Activated B cell treated with CpG ODN at 0.5 μM for 24 hours (primary cell): ENCODE measurements around the gene BCL10. TPM values are rescaled to one million over a fixed set of nuclear protein-coding genes. Genes with fewer than 3 reads are reported as not detected.

Source experiments
- ATAC-seq: fragments of 200-7000 bp; cut with Tn5 transposase; one replicate; pipeline ENCODE4 v1.10.0; 2021; ENCODE audit warnings: low read depth, mild to moderate bottlenecking, moderate library complexity
- CTCF ChIA-PET: fragments of 350-600 bp; sonication (Branson Sonifier 250); formaldehyde crosslinking; loops from one replicate; lab custom pipeline; 2021; ENCODE audit warnings: antibody characterized with exemption; lab: Charles Lee
- POLR2A ChIA-PET: fragments of 350-600 bp; sonication (Branson Sonifier 250); formaldehyde crosslinking; loops from one replicate; lab custom pipeline; 2021; ENCODE audit warnings: antibody characterized with exemption; lab: Charles Lee
- DNase-seq: peaks from one replicate; pipeline ENCODE4 v3.0.0; 2022
- H3K27ac Mint-ChIP-seq: one replicate; pipeline ENCODE4 v1.8.0; 2020; ENCODE audit warnings: mixed read lengths
- H3K27me3 Mint-ChIP-seq: one replicate; pipeline ENCODE4 v1.8.0; 2021; ENCODE audit warnings: mixed read lengths
- H3K36me3 Mint-ChIP-seq: one replicate; pipeline ENCODE4 v1.8.0; 2021; ENCODE audit warnings: low read depth, mixed read lengths
- H3K4me1 Mint-ChIP-seq: one replicate; pipeline ENCODE4 v1.8.0; 2021; ENCODE audit warnings: mixed read lengths
- H3K4me3 Mint-ChIP-seq: one replicate; pipeline ENCODE4 v1.8.0; 2020; ENCODE audit warnings: mild to moderate bottlenecking, mixed read lengths
- H3K9me3 Mint-ChIP-seq: one replicate; pipeline ENCODE4 v1.8.0; 2020; ENCODE audit warnings: mixed read lengths
- intact Hi-C: fragments of 100-400 bp; cut with micrococcal nuclease; formaldehyde crosslinking; loops from one replicate; pipeline ENCODE4 v1.15.1; 2024
- total RNA-seq: library from RNA; stranded (reverse); gene quantifications from 2 replicates; pipeline ENCODE4 v1.2.3, GENCODE V29; 2022
- TF ChIP-seq, protein P1 (sequence below): fragments of 200-600 bp; IDR thresholded peaks from one replicate; pipeline ENCODE4 v1.8.0; 2022; ENCODE audit warnings: antibody characterized with exemption, mild to moderate bottlenecking

The BCL10 gene
- total RNA-seq, 1 donor from 2014 or later = 52.5 TPM

DNA sequence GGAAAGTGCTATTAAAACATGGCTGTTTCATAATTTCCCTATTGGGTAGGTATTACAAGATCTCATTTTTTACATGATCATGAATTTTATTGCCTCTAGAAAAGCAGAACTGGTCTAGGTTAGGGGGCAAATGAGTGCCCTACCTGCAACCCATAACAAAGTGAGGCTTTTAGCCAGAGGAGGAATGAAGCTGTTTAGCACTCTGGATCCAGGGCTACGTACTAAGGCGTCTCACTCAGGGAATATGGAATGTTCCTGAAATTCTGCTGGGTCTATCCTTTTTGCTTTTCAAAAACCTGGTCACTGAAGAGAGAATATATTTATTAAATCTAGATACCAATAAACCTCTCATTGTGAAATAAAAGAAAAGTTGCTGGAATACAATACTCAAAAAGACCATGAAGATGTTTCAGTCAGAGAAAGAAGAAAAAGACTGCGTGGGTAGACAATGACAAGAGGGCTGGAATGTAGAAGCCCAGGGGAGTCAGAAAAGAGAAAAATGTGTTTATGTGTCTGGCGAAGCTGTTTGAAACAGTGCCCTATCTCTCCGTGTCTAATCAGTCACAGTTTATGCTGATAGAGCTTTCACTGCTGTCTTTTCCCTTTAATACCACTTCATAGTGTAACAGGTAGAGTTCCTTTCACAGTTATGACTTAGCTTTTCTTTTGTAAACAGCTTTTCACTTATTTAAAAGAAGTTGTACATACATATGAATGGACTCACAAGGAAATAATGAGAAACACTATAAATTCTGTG, 50.6 kb downstream of the BCL10 start:
- Mint-ChIP-seq H3K4me1 (no peaks in the 10 kb centered on the region), H3K27me3 (peaks cover 6% of the 10 kb centered on the region), H3K4me3 (no peak overlapping the region), H3K9me3 (no peaks in the 10 kb centered on the region), H3K27ac (no peak overlapping the region), H3K36me3 (no peaks in the 10 kb centered on the region)
- intact Hi-C loops = no loop called here
- DNase-seq = no peak
- ChIA-PET CTCF (no interaction called here), POLR2A (no interaction called here)
- TF ChIP-seq, protein P1, sequence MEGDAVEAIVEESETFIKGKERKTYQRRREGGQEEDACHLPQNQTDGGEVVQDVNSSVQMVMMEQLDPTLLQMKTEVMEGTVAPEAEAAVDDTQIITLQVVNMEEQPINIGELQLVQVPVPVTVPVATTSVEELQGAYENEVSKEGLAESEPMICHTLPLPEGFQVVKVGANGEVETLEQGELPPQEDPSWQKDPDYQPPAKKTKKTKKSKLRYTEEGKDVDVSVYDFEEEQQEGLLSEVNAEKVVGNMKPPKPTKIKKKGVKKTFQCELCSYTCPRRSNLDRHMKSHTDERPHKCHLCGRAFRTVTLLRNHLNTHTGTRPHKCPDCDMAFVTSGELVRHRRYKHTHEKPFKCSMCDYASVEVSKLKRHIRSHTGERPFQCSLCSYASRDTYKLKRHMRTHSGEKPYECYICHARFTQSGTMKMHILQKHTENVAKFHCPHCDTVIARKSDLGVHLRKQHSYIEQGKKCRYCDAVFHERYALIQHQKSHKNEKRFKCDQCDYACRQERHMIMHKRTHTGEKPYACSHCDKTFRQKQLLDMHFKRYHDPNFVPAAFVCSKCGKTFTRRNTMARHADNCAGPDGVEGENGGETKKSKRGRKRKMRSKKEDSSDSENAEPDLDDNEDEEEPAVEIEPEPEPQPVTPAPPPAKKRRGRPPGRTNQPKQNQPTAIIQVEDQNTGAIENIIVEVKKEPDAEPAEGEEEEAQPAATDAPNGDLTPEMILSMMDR = no peak
- ATAC-seq = no peak

DNA sequence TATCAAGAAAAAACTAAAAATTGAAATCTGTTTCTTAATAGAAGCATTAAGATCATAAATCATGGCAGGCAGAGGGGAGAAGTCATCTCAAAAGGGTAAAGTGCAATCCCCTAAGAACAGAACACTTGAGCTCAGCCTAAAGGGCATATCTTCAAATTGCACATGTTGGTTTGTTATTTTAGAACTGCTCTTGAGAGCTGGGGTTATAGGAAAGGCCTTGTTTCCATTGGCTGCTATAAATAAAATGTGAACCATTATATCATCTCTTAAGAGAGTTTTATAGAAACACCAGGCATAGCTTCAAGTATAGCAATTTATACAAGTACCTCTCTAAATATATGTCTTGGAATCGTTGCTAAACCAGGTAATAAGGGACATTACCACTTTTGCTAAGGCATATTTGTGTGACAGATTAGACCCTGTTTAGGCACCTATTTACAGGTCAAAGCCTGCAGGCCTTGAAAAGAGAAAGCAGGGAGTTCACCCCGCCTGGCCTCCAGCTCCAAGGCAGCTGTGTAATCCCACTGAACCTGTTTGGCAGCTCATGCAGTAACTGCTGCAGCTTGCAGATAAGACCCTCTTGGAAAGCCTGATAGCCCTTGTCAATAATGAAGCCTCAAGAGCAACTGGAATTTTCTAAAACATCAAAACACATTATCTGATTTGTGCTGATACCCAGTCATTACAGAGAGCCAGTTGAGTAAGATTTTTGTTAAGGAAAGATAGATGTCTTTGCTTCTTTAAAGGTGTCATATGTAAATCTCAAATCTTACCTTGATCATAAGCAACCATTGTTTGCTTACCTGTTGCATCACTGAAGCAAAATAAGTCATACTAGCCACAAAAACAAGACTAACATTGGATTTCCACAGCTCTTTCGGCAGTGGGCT, 51.5 kb downstream of the BCL10 start:
- TF ChIP-seq, protein P1 = no peak
- CTCF ChIA-PET = no interaction called here
- peaks cover 9% of the 10 kb centered on the region for H3K27me3 Mint-ChIP-seq
- H3K9me3 Mint-ChIP-seq = no peaks in the 10 kb centered on the region
- intact Hi-C loops = no loop called here
- no peaks in the 10 kb centered on the region for H3K4me1 Mint-ChIP-seq
- H3K27ac Mint-ChIP-seq = no peak overlapping the region
- no peak for DNase-seq
- POLR2A ChIA-PET = no interaction called here
- no peak overlapping the region for H3K4me3 Mint-ChIP-seq
- no peaks in the 10 kb centered on the region for H3K36me3 Mint-ChIP-seq
- ATAC-seq = no peak

DNA sequence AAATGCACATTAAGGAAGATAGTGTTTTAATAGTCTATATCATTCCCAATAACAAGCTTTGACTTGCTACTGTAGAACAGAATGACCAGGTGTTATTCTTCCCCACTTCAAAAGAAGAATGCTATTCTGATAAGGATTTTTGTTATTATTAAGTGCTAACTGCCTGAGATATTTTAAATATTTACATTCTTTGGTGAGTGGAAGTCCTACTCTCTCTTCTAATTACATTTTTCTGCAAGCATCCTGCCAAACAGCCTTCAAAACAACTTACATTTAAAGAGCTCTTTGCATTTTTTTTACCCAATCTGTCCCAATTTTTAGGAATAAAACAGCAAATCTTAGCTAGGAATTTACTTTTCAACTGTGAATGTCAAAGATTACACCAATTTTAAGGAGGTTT, 52.1 kb downstream of the BCL10 start:
- intact Hi-C loops = no loop called here
- CTCF ChIA-PET = no interaction called here
- no peak for DNase-seq
- no peak for ATAC-seq
- POLR2A ChIA-PET = no interaction called here
- Mint-ChIP-seq H3K36me3 (no peaks in the 10 kb centered on the region), H3K4me1 (no peaks in the 10 kb centered on the region), H3K4me3 (no peak overlapping the region), H3K9me3 (no peaks in the 10 kb centered on the region), H3K27ac (no peak overlapping the region), H3K27me3 (peaks cover 9% of the 10 kb centered on the region)
- TF ChIP-seq, protein P1 = no peak

DNA sequence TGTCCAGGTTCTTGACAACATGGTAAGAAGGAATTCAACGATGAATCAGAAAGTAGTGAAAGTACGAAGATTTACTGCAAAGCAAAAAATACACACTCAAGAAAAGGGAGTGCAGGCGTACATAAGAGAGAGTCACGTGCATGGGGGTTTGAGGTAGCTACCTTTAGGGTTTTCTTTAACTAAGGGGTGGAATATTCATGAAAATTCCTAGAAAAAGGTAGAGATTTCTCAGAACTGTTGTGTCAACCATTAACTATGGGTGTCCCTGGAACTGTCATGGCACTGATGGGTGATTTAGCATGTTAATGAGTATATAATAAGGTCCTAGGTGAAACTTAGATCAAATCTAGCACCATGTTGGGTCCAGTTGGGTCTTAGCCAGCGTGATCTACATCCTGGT, 53.1 kb downstream of the BCL10 start:
- ChIA-PET POLR2A (no interaction called here), CTCF (no interaction called here)
- intact Hi-C loops = no loop called here
- Mint-ChIP-seq H3K27ac (no peak overlapping the region), H3K4me1 (no peaks in the 10 kb centered on the region), H3K36me3 (no peaks in the 10 kb centered on the region), H3K27me3 (peaks cover 9% of the 10 kb centered on the region), H3K4me3 (no peak overlapping the region), H3K9me3 (no peaks in the 10 kb centered on the region)
- TF ChIP-seq, protein P1 = no peak
- ATAC-seq = no peak
- no peak for DNase-seq

DNA sequence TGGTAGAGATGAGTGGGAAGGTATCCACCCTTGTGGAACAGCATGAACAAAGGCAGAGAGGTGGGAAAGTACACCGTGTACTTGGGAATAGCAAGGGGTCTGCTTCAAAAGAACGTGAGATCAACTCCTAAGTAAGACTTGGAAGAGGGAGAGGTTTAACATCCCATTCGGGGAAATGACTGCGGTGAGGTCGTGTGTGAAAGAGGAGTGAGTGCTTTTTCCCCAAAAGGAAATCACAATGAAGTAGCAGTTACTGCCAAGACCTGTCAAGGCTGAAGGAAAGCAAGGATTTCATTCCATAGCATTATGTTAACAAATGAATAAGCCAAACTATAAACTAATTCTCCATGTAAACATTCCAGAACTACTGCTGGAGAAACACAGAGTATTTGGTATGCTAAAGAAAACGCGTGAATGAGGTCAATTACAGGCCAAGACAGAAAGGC, 55.7 kb downstream of the BCL10 start:
- H3K4me3 Mint-ChIP-seq = no peak overlapping the region
- intact Hi-C loops = no loop called here
- H3K9me3 Mint-ChIP-seq = no peaks in the 10 kb centered on the region
- ChIA-PET CTCF (no interaction called here), POLR2A (no interaction called here)
- H3K27ac Mint-ChIP-seq = no peak overlapping the region
- H3K4me1 Mint-ChIP-seq = no peaks in the 10 kb centered on the region
- peaks cover 16% of the 10 kb centered on the region for H3K27me3 Mint-ChIP-seq
- no peak for ATAC-seq
- TF ChIP-seq, protein P1 = no peak
- DNase-seq = no peak
- H3K36me3 Mint-ChIP-seq = no peaks in the 10 kb centered on the region
